Neural crest cell (in vitro differentiated cells): ENCODE results near the gene AFF2. TPM values are rescaled to one million over a fixed set of nuclear protein-coding genes. Genes with fewer than 3 reads are reported as not detected.

Experiments used
- DNase-seq: peaks from one replicate; pipeline ENCODE4 v3.0.0; 2021; ENCODE audit warnings: low read depth, mixed read lengths, low spot score
- H3K27ac Mint-ChIP-seq: one replicate; pipeline ENCODE4 v1.8.0; 2021; ENCODE audit warnings: mild to moderate bottlenecking, mixed read lengths; ENCODE audit not compliant: unreplicated experiment
- H3K27me3 Mint-ChIP-seq: 2 replicates; pipeline ENCODE4 v1.8.0; 2021; ENCODE audit warnings: low read depth, mild to moderate bottlenecking, mixed read lengths
- H3K36me3 Mint-ChIP-seq: 2 replicates; pipeline ENCODE4 v1.8.0; 2021; ENCODE audit warnings: low read depth, mild to moderate bottlenecking, mixed read lengths
- H3K4me1 Mint-ChIP-seq: 2 replicates; pipeline ENCODE4 v1.8.0; 2021; ENCODE audit warnings: mixed read lengths
- H3K4me3 Mint-ChIP-seq: one replicate; pipeline ENCODE4 v1.8.0; 2021; ENCODE audit warnings: mild to moderate bottlenecking, mixed read lengths
- H3K9me3 Mint-ChIP-seq: 2 replicates; pipeline ENCODE4 v1.8.0; 2021; ENCODE audit warnings: mixed read lengths
- CTCF ChIP-seq: fragments of 200-600 bp; sonication (generic); conservative IDR thresholded peaks from 2 replicates; pipeline ENCODE4 v1.5.0; 2021; ENCODE audit warnings: antibody characterized with exemption, mild to moderate bottlenecking
- total RNA-seq: library from RNA; stranded (reverse); gene quantifications from 2 replicates; pipeline ENCODE4 v1.2.1, GENCODE V29; 2021

Gene AFF2
- total RNA-seq, 1 donor from 2014 or later: 15.4 TPM

GRCh38 chrX:148794350-148794749 is 293.9 kb downstream of the AFF2 start:
- H3K36me3 Mint-ChIP-seq: no peaks in the 10 kb centered on the region
- DNase-seq: no peak
- H3K4me1 Mint-ChIP-seq: no peaks in the 10 kb centered on the region
- H3K4me3 Mint-ChIP-seq: no peak overlapping the region
- no peak overlapping the region for H3K27ac Mint-ChIP-seq
- no peaks in the 10 kb centered on the region for H3K9me3 Mint-ChIP-seq
- H3K27me3 Mint-ChIP-seq: no peaks in the 10 kb centered on the region
- TF ChIP-seq CTCF: no peak

- Mint-ChIP-seq H3K36me3 (peaks cover 2% of the 10 kb centered on the region), H3K4me3 (no peak overlapping the region), H3K27me3 (peaks cover 16% of the 10 kb centered on the region), H3K4me1 (peaks cover 28% of the 10 kb centered on the region), H3K27ac (no peak overlapping the region), H3K9me3 (peaks cover 3% of the 10 kb centered on the region)
- no peak for DNase-seq
- TF ChIP-seq CTCF: no peak
These were observed 304.4 kb downstream of the AFF2 start for GRCh38 chrX:148804579-148805355.

GRCh38 chrX:148806145-148806870 is 305.9 kb downstream of the AFF2 start:
- DNase-seq: no peak

GRCh38 chrX:148808833-148809232 is 308.4 kb downstream of the AFF2 start:
- DNase-seq: no peak
- TF ChIP-seq CTCF: no peak
- peaks cover 16% of the 10 kb centered on the region for H3K27me3 Mint-ChIP-seq
- no peak overlapping the region for H3K4me3 Mint-ChIP-seq
- peak overlapping the region; percentile 59 for H3K27ac Mint-ChIP-seq
- peaks cover 2% of the 10 kb centered on the region for H3K36me3 Mint-ChIP-seq
- H3K9me3 Mint-ChIP-seq: peaks cover 5% of the 10 kb centered on the region
- peaks cover 47% of the 10 kb centered on the region for H3K4me1 Mint-ChIP-seq

More at GRCh38 chrX:148806145-148806870, 305.9 kb downstream of the AFF2 start:
- no peak overlapping the region for H3K4me3 Mint-ChIP-seq
- TF ChIP-seq CTCF: no peak
- H3K36me3 Mint-ChIP-seq: peaks cover 2% of the 10 kb centered on the region
- peak overlapping the region; percentile 40 for H3K27ac Mint-ChIP-seq
- peaks cover 5% of the 10 kb centered on the region for H3K9me3 Mint-ChIP-seq
- peaks cover 18% of the 10 kb centered on the region for H3K27me3 Mint-ChIP-seq
- peaks cover 36% of the 10 kb centered on the region for H3K4me1 Mint-ChIP-seq

GRCh38 chrX:148811236-148811635 is 310.8 kb downstream of the AFF2 start:
- Mint-ChIP-seq H3K4me3 (no peak overlapping the region), H3K36me3 (peaks cover 3% of the 10 kb centered on the region), H3K9me3 (peaks cover 6% of the 10 kb centered on the region), H3K27ac (peak overlapping the region; percentile 23), H3K4me1 (peaks cover 47% of the 10 kb centered on the region), H3K27me3 (peaks cover 16% of the 10 kb centered on the region)
- TF ChIP-seq CTCF: no peak
- DNase-seq: no peak
